GM20000 (cell line): ENCODE data around the gene SELENOW.

Source experiments
- DNase-seq: peaks from one replicate; pipeline ENCODE4 v3.0.0; 2012; ENCODE audit warnings: low spot score
- CTCF ChIP-seq: IDR thresholded peaks from 2 replicates; pipeline ENCODE4 v1.5.1; 2012; ENCODE audit warnings: mild to moderate bottlenecking, control low read depth; ENCODE audit errors: extremely low read depth, missing control alignments

SELENOW gene

GRCh38 chr19:47821460-47822020, 43.0 kb downstream of the SELENOW start, which contains the start of gene CRX:
Gene CRX, plus strand, starts transcription at chr19:47821937. Its CDS starts 12,507 bp downstream, at chr19:47834444.
- DNase-seq, result no peak
- no peak for TF ChIP-seq CTCF

- no peak for TF ChIP-seq CTCF
- DNase-seq, result no peak
Measured at GRCh38 chr19:47824396-47824795, 45.9 kb downstream of the SELENOW start.

- TF ChIP-seq CTCF, result no peak
- DNase-seq, result no peak
Measured at GRCh38 chr19:47826800-47827199, 48.3 kb downstream of the SELENOW start.

- DNase-seq, result no peak
- TF ChIP-seq CTCF, result no peak
Measured at GRCh38 chr19:47832723-47833122, 54.2 kb downstream of the SELENOW start.
